Endometrial microvascular endothelial cells (primary cell): ENCODE results near the gene CNTNAP5. TPM values are rescaled to one million over a fixed set of nuclear protein-coding genes. Genes with fewer than 3 reads are reported as not detected.
"Not testable (repeated sequence)": the region's sequence is repeated elsewhere in the genome, so short reads cannot be mapped to it uniquely, and the experiment has no call there.

Experiments used
- in situ Hi-C: cut with HindIII; loops from 2 replicates; pipeline ENCODE4 v1.10.0; 2017; ENCODE audit warnings: low sequenced_read_pairs, low pct_unique_long_range_greater_than_20kb; ENCODE audit errors: inconsistent ontology term
- total RNA-seq: library from RNA; depleted of rRNA; stranded (reverse); fragments of >200 nt; gene quantifications from one replicate; pipeline ENCODE4 v1.2.3, GENCODE V29; 2015; ENCODE audit errors: inconsistent ontology term

The CNTNAP5 gene
- total RNA-seq, 1 donor from 2014 or later = not detected

GRCh38 chr2:124343827-124344498 is 318.9 kb downstream of the CNTNAP5 start:
- in situ Hi-C loops = no loop called here

DNA sequence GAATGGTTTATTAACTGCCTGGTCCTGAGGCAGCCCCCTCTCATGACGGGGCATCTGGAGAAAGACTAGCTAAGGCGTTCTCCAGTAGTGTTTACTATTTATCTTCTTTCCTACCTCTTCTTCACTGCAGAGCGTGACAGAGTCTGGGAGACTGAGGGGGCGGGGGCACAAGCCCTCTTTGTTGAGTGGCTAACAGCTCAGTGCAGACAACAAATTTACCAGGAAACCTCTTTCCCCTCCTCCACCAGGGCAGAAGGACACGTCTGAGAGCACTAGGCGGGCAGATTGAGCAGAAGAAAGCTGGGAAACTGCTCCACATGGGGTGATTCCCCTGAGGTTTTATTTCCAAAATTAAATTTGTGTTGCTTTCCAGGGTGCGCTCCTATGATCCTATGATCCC is 322.1 kb downstream of the CNTNAP5 start:
- in situ Hi-C loops = no loop called here

- in situ Hi-C loops = no loop called here
Observed at GRCh38 chr2:124353656-124354055, 328.6 kb downstream of the CNTNAP5 start.

- in situ Hi-C loops = no loop called here
Observed at GRCh38 chr2:124354466-124354865, 329.4 kb downstream of the CNTNAP5 start.

GRCh38 chr2:124361966-124362365 is 336.9 kb downstream of the CNTNAP5 start:
- in situ Hi-C loops = not testable (repeated sequence)

GRCh38 chr2:124369181-124369580 is 344.1 kb downstream of the CNTNAP5 start:
- in situ Hi-C loops = no loop called here

- in situ Hi-C loops = no loop called here
Observed at GRCh38 chr2:124380221-124380749, 355.2 kb downstream of the CNTNAP5 start.

DNA sequence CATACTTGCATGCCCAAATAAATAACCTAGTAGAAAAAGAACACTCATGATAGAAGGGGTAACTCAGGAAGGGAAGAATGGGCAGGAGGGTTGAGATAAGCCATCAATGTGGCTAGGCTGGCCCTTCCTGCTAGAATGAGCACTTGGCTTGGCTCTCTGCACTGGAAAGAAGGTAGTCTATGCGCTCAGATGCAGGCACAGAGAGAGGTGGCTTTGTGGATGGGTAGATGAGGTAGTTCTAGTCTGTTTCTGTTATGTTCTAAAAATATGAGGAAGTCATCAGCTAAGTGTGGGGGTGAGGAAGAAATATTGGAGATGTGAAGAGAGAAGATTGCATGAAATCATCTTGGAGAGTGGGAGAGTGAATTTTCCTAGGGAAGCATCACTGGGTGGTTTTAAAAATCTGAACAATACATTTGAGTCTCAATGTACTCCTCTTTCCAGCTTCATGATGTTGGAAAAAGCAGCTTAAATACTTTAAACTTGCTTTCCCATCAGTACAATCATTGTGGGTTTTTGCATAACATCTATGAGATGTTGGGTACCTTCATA is 357.1 kb downstream of the CNTNAP5 start:
- in situ Hi-C loops = no loop called here

DNA sequence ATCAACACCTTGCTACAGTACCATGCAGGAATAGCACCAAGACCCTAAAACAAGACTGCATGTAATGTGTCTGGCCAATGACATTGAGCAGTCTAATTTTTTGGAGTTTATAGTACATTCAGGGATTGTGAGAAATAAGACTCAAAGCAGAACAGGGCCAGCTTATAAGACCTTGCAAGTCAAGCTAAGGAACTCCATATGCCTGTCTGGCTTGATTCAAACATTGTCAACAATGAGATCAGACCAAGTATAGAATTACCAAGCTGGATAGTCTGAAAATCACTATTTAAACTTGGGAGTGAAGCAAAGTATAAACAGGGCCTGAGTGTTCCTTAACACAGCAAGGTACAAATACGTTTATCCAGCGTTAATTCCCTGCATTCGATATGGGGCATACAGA is 370.9 kb downstream of the CNTNAP5 start:
- in situ Hi-C loops = no loop called here

- in situ Hi-C loops = no loop called here
Observed at GRCh38 chr2:124402274-124402673, 377.2 kb downstream of the CNTNAP5 start.

DNA sequence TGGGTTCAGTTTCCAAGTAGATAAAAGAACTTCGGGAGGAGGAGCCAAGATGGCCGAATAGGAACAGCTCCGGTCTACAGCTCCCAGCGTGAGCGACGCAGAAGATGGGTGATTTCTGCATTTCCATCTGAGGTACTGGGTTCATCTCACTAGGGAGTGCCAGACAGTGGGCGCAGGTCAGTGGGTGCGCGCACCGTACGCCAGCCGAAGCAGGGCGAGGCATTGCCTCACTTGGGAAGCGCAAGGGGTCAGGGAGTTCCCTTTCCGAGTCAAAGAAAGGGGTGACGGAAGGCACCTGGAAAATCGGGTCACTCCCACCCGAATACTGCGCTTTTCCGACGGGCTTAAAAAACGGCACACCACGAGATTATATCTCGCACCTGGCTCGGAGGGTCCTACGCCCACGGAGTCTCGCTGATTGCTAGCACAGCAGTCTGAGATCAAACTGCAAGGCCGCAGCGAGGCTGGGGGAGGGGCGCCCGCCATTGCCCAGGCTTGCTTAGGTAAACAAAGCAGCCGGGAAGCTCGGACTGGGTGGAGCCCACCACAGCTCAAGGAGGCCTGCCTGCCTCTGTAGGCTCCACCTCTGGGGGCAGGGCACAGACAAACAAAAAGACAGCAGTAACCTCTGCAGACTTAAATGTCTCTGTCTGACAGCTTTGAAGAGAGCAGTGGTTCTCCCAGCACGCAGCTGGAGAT is 382.9 kb downstream of the CNTNAP5 start:
- in situ Hi-C loops = not testable (repeated sequence)

DNA sequence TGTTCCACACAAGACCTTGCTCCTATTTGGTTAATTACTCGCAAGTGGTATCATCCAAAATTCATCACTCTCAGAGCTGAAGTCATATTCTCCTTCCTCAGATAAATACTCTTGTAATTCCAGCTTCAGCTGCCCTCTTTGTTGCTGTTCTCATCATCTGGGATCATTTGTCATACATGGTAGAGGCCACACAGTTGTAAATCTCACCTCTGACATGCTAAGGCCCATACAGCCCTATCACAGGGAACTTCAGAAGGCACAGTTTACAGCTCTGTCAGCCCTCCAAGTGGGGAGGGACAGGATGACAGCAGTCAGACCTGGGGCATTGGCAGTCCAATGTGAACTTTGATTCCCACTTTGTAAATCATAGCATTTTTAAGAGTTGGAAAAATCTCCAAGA is 399.0 kb downstream of the CNTNAP5 start:
- in situ Hi-C loops = no loop called here

DNA sequence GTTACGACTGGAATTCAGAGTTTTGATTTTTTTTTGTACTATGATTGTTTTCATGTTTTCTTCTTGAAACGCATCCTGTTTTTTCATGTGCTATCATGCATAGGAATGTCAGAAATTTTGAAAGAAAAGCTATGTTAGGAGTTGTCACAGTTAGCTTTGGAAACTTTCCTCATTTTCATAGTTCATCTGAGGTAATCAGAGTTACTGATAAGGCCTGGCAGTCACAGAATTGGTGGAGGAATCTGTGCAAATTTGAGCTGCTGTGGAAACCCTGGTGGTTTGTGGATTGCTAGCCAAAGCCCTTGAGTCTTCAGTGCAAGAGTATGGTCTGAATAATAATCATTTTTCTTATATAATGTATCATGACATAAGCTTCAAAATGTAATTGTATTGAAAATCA is 401.0 kb downstream of the CNTNAP5 start:
- in situ Hi-C loops = no loop called here

DNA sequence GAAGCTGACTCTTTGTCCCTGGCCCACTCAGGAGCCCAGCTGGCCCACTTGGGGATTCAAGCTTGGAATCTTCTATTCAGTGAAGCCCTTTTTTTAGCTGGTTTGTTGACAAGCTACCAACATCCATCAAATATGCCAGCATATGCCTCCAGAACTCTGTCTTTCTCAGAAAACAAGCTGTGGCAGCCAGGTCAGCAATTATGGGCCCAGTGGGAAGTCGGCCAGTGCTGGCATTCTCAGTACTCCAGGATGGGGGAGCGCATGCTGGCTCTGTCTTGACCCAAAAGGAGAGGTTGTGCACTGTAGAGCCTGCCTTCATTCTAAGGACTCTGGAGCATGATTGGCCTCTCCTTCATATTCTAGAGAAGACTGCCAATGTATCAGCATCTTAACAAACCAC is 401.5 kb downstream of the CNTNAP5 start:
- in situ Hi-C loops = no loop called here

GRCh38 chr2:124437811-124438210 is 412.7 kb downstream of the CNTNAP5 start:
- in situ Hi-C loops = no loop called here

GRCh38 chr2:124450481-124450880 is 425.4 kb downstream of the CNTNAP5 start:
- in situ Hi-C loops = no loop called here

- in situ Hi-C loops = no loop called here
Observed at GRCh38 chr2:124476291-124476690, 451.2 kb downstream of the CNTNAP5 start.

- in situ Hi-C loops = no loop called here
Observed at GRCh38 chr2:124478761-124479160, 453.7 kb downstream of the CNTNAP5 start.

DNA sequence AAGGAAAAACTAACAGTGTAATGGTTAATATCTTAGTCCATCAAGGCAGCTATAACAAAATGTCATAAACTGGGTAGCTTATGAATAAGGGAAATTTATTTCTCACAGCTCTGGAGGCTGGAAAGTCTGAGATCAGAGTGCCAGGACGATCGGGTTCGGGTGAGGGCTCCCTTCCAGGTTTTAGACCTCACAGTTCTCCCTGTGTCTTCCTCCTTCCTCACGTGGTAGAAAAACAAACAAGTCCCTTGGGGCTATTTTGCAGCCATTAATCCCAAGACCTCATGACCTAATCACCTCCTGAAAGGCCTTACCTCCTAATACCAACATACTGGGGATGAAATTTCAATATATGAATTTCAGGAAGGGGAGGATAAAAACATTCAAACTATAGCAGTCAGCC is 455.9 kb downstream of the CNTNAP5 start:
- in situ Hi-C loops = no loop called here

DNA sequence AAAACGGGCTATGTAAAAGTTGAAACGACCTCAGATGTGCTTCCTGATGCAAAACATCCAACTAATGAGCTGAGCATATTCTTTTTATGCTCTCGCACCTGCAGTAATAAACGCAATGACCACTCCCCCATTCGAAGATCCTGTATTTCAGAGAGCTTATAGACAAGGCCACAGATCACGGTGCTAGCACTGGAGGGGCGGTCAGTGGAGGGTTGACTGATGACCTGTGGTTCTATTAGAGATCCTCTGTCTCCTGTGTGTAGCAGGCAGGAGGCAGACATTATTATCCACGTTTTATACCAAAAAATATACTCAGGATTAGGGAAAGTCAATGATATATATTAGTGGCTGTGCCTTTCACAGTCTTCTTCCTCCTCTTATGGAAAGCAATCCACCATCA is 457.0 kb downstream of the CNTNAP5 start:
- in situ Hi-C loops = no loop called here
